AG04450 (cell line): Measurements from ENCODE around the gene SLC1A7. TPM values are rescaled to one million over a fixed set of nuclear protein-coding genes. Genes with fewer than 3 reads are reported as not detected.

Experiments used
- CTCF ChIA-PET: fragments of 300-600, 350-600 bp; formaldehyde crosslinking; extraction: SDS; loops from one replicate; lab custom pipeline; 2022; ENCODE audit warnings: antibody characterized with exemption, inconsistent platforms; lab: Charles Lee
- POLR2A ChIA-PET: fragments of 350-600 bp; formaldehyde crosslinking; extraction: SDS; loops from one replicate; lab custom pipeline; 2021; ENCODE audit warnings: antibody characterized with exemption, inconsistent platforms; lab: Yijun Ruan, JAX
- DNase-seq: peaks from one replicate; pipeline ENCODE4 v3.0.0-alpha.2; 2011; ENCODE audit warnings: low read depth, low spot score
- H3K27ac ChIP-seq: one replicate; pipeline ENCODE4 v1.5.1; 2012; ENCODE audit warnings: low read depth, low read length, control low read depth
- H3K27me3 ChIP-seq: one replicate; pipeline ENCODE4 v1.6.0; 2012; ENCODE audit warnings: low read length; ENCODE audit not compliant: control insufficient read depth, insufficient read depth
- H3K4me3 ChIP-seq: 2 replicates; pipeline ENCODE4 v1.5.1; 2011; ENCODE audit warnings: mild to moderate bottlenecking, low read depth, low read length, control low read depth
- H3K9me3 ChIP-seq: 2 replicates; pipeline ENCODE4 v1.5.1; 2012; ENCODE audit warnings: low read length; ENCODE audit not compliant: control insufficient read depth, insufficient read depth
- CTCF ChIP-seq: IDR thresholded peaks from 2 replicates; pipeline ENCODE4 v1.5.1; 2011; ENCODE audit warnings: low read depth, low read length, control low read depth, inconsistent platforms
- polyA plus RNA-seq: library from polyadenylated mRNA; depleted of rRNA; stranded (reverse); fragments of >200 nt; gene quantifications from 2 replicates; pipeline ENCODE4 v1.2.3, GENCODE V29; 2011

SLC1A7 gene
- polyA plus RNA-seq, 1 experiment: 0.11 TPM

DNA sequence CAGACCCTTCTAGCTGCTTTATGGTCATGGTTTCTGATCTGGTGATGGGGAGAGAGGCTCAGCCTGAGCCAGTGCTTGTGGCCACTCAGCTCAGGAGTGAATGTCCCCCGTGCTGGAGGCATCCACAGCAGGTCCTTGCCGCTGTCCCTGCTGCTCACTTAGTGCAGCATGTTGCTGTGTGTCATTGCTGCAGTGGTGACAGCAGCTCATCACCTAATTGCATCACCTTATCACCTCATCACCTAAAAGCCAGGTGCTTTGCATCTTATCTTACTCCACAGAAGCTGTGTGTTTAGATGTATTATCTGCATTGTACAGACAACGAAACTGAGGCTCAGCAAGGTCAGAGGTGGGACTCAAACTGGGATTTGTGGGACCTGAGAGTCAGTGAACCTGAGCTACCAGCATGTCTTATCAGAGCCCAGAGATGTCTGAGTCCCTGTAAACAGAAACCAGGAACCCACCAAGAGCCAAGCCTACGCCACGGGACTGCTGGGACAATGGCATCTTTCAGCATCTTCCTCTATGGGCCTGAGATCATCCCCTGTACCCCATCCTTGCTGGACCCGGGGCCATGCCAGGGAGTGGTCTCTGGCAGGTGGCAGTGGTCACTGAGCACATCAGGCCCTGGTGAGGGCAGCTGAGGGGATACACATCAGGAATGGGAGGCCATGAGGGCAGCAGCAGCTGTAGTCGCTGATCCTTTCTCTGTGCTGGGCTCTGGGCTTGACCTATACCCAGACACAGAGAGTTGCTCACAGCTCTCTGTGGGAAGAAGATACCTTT, 73.9 kb downstream of the SLC1A7 start:
- Histone ChIP-seq H3K9me3 (no peaks in the 10 kb centered on the region; the same call in 1 of the 2 replicates), H3K4me3 (no peak overlapping the region), H3K27ac (no peak overlapping the region), H3K27me3 (peaks cover 3% of the 10 kb centered on the region)
- CTCF ChIA-PET: no interaction called here
- TF ChIP-seq CTCF: no peak
- DNase-seq: no peak
- POLR2A ChIA-PET: interaction anchor here (1.4 kb wide), 1 partner anchor 9 kb away, joined by 3 read pairs; no protein-coding TSS in a partner anchor

GRCh38 chr1:53067886-53068285, 74.6 kb downstream of the SLC1A7 start:
- H3K27me3 ChIP-seq: peaks cover 4% of the 10 kb centered on the region
- peaks cover 3% of the 10 kb centered on the region; the same call in 1 of the 2 replicates for H3K9me3 ChIP-seq
- DNase-seq: no peak
- ChIA-PET CTCF (no interaction called here), POLR2A (interaction anchor here (0.7 to 1.4 kb wide), 2 partner anchors 10 to 254 kb away, joined by 3 to 4 read pairs; no protein-coding TSS in a partner anchor)
- no peak overlapping the region for H3K4me3 ChIP-seq
- H3K27ac ChIP-seq: no peak overlapping the region
- TF ChIP-seq CTCF: no peak

DNA sequence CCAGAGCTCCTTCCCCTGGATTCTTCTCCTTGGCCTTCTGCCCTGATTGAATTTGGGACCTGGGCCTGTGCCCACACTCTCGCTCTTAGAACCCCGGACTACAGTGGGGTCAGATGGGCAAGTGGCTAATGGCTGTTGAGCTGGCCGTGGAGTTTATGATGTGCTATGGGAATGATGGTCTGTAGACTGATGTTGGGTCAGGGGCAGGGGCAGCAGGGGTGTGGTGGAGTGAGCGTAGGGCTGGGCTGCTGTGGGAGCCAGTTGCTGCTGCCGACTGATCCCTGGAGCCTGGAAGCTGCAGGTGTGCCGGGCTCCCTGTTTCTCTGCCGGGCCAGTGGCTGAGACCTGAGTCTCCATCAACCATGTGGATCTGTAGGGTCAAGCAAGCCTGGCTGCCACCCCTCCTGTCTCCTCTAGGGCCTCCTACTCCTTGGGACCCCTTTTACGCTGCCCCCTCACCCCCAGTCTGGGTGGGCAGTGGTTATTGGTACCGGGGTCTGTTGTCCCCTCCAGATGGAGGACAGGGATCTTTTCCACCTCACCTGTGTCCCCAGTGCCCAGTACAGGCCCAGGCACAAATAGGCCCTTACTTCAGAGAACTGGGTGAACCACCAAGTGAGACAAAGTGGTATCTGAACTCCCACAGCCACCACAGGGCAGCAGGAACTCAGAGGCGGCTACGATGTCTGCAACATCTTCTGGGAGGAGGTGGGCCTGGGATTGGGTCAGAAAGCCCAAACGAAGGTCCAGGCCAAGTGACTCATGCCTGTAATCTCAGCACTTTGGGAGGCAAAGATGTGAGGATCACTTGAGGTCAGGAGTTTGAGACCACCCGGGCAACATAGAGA, 75.3 kb downstream of the SLC1A7 start:
- TF ChIP-seq CTCF: no peak
- Histone ChIP-seq H3K4me3 (no peak overlapping the region), H3K27ac (no peak overlapping the region), H3K27me3 (peaks cover 4% of the 10 kb centered on the region), H3K9me3 (peaks cover 4% of the 10 kb centered on the region; the same call in 1 of the 2 replicates)
- POLR2A ChIA-PET: interaction anchor here (0.7 kb wide), 2 partner anchors 254 to 514 kb away, joined by 3 to 4 read pairs; partner anchors contain the start of gene TUT4
- CTCF ChIA-PET: no interaction called here
- no peak for DNase-seq

GRCh38 chr1:53066488-53066887, 76.0 kb downstream of the SLC1A7 start:
- no peak for TF ChIP-seq CTCF
- Histone ChIP-seq H3K9me3 (peaks cover 4% of the 10 kb centered on the region; the same call in 1 of the 2 replicates), H3K27ac (no peak overlapping the region), H3K4me3 (no peak overlapping the region), H3K27me3 (peaks cover 4% of the 10 kb centered on the region)
- CTCF ChIA-PET: no interaction called here
- POLR2A ChIA-PET: interaction anchor here (0.7 kb wide), 1 partner anchor 513 kb away, joined by 3 read pairs; the partner anchor contains the start of gene TUT4
- no peak for DNase-seq
